HG03354 (cell line): Measurements from ENCODE around the gene PKDREJ.
A peak's percentile ranks its signal among the peaks of the same experiment; 100 is the strongest.

Experiments used
- ATAC-seq: cut with Tn5 transposase; IDR thresholded peaks from one replicate; pipeline ENCODE4 v1.9.1; 2021; ENCODE audit warnings: mild to moderate bottlenecking; ENCODE audit not compliant: unreplicated experiment, poor library complexity, severe bottlenecking

The PKDREJ gene

DNA sequence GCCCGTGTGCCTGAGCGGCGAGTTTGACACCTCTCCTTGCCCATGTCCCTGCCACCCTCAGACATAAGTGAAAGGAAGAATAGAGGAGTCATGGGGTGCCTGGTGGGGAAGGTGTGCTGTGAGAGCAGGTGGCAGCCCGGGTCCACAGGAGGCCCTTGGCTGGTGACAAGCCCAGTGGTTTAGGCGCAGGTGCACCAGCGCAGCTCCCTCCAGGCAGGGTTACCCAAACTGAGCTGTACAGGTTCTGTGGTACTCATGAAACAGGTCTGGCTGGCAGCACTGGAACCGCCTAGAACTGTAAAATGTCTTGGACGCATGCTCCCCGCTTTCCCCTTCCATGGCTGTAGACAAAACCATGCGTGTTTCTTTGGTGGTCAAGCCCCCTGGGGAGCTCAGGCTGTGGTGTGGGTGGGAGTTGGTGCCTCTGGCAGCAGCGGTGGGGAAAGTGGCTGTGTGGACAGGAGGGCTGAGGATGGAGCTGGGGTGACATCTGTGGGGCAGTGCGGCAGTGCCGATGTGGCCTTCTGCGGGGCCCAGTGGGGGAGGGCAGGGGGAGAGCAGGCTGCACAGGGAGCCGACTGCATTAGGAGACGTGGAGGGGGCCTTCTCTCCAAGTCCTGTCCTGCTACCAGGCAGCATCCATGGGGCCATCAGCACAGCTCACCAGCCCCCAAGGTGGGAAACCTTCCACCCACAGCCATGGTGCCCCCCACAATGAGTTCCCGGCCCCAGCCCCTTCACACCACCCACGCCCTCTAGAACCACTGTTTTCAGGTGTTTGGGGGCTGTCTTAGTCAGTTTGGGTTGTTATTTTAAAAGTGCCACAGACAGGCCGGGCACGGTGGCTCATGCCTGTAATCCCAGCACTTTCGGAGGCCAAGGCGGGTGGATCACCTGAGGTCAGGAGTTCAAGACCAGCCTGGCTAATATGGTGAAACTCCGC is 28.0 kb upstream of the PKDREJ start:
- no peak for ATAC-seq

GRCh38 chr22:46290121-46290842 is 27.1 kb upstream of the PKDREJ start:
- no peak for ATAC-seq

DNA sequence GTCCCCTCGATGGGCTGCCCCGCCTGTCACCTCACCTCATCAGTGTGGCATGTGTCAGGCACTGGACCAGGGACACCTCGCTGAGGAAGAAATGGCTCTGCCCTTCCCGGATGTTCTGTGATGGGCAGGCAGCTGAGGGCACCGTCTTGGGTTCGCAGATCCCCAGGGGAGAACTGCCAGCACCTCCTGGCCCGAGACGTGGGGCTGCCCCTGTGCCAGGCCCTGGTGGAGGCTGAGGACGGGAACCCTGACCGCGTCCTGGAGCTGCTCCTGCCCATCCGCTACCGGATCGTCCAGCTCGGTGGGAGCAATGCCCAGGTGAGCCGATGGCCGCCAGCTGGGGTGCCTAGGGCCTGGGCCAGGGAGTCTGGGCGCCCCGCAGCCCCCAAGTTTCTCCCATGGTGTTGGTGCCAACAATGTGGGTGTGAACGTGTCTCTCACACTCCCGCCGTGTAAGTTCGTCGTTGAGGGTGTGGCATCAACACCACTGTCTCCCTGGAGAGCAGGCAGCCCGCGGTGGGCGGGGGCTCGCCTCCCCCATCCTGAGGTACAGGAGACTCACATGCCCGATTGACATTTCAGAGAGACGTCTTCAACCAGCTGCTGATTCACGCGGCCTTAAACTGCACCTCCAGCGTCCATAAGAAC is 26.2 kb upstream of the PKDREJ start:
- ATAC-seq = no peak

- peak; percentile 10 for ATAC-seq
Observed at GRCh38 chr22:46288846-46289243, 25.7 kb upstream of the PKDREJ start.

DNA sequence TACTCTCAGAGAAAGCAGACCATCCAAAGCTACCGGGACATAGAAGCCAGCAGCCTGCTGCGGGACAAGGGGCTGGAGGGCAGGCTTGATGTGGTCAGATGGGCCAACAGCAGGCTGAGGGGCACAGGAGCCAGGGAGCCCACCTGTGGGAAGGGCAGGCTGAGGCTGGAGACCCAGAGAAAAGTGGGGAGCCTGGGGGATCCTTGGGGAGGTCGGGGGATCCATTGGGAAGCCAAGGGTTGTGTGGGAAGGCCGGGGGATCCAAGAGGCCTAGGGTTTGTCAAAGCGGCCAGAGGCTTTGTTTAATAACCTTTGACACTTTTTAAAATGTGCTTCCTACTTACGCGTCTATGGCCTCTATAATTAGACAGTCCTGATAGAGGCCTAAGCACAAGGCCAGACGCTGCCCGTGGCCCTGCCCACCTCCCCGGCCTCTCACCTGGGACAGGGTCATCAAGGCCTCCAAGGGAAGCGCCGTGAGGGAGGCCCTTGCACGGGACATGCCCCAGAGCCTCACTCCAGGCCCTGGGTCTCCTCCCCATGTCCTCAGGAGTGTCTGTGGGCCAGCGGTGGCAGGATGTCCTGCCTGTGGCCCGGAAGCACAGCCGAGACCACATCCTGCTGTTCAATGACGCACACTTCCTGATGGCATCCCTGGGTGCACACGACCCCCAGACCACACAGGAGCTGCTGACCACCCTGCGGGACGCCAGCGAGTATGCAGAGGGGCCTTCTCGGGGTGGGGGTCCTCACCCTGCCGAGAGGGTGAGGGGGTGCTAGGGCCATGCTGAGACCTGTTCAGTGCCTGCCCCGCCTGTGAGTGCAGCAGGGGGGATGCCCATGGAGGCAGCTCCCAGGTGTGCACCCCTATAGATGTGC is 25.0 kb upstream of the PKDREJ start:
- ATAC-seq = peak; percentile 81

- no peak for ATAC-seq
Observed at GRCh38 chr22:46286941-46287872, 24.1 kb upstream of the PKDREJ start.

DNA sequence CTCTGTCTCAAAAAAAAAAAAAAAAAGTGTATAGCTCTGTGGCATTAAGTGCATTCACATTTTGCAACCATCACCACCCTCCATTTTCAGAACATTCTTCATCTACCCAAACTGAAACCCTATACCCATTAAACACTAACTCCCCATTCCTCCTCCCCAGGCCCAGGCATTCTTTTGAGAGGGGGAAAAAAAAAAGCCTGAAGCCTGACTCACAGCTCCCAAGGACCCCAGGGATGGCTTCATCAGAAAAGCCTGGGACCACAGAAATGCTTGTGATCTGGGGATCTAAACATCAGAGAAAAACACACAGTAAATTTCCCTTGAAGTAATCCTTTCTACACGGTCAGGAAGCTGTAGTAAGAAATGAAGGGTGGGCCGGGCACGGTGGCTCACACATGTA is 22.9 kb upstream of the PKDREJ start:
- ATAC-seq = no peak

GRCh38 chr22:46281866-46282678 is 18.9 kb upstream of the PKDREJ start:
- no peak for ATAC-seq

- ATAC-seq = no peak
Observed at GRCh38 chr22:46280999-46281623, 18.0 kb upstream of the PKDREJ start.

GRCh38 chr22:46280063-46280817 is 17.1 kb upstream of the PKDREJ start:
- ATAC-seq = no peak

GRCh38 chr22:46278656-46279645 is 15.8 kb upstream of the PKDREJ start:
- no peak for ATAC-seq

GRCh38 chr22:46276563-46276962 is 13.4 kb upstream of the PKDREJ start:
- no peak for ATAC-seq

DNA sequence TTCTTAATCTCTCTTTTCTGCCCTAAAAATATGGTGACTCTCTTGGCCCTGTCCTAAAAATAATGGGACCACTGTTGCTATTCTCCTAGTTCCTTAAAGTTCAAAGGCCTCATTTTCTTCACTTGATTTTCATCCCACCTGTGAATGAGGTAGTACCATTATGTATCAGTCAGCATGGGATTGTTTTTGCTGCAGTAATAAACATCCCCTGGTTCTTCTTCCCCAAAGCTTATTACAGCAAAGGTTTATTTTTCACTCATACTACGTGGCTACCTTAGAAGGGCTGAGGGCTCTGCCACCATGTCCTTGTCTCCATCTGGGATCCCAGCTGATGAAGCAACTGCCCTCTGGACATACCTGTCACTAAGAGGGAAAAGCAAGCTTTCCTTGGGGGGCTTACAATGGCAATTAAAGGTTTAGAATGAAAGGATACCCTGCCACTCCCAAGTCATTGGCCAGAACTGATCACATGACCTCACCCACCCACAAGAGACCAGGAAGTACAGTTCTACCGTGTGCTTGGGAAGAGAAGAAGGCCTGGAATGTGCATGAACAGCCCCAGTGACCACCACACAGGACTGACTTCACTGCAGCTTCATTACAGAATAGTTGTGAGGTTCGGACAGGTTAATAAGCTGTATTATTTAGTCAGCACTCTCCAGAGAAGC is 12.4 kb upstream of the PKDREJ start:
- no peak for ATAC-seq

- no peak for ATAC-seq
Observed at GRCh38 chr22:46274381-46274780, 11.2 kb upstream of the PKDREJ start.
